HG03175 (cell line): ENCODE results near the gene ELP2.
"Not testable (repeated sequence)": the region's sequence is repeated elsewhere in the genome, so short reads cannot be mapped to it uniquely, and the experiment has no call there.

Experiments used
- ATAC-seq: cut with Tn5 transposase; IDR thresholded peaks from one replicate; pipeline ENCODE4 v1.9.1; 2021; ENCODE audit warnings: mild to moderate bottlenecking, moderate library complexity; ENCODE audit not compliant: unreplicated experiment

ELP2 gene

GRCh38 chr18:36187193-36187825 is 57.6 kb downstream of the ELP2 start, which contains the start of gene MOCOS:
MOCOS (plus strand) TSS chr18:36187497; CDS start chr18:36187540, 43 bp downstream.
- peak; percentile 64 for ATAC-seq

GRCh38 chr18:36187826-36188721 is 58.4 kb downstream of the ELP2 start:
- ATAC-seq, result peak; percentile 15

- no peak for ATAC-seq
These were observed 59.2 kb downstream of the ELP2 start for GRCh38 chr18:36188916-36189315.

- ATAC-seq, result no peak
These were observed 59.8 kb downstream of the ELP2 start for GRCh38 chr18:36189486-36189885.

GRCh38 chr18:36191286-36191685 is 61.6 kb downstream of the ELP2 start:
- no peak for ATAC-seq

- ATAC-seq, result no peak
These were observed 62.0 kb downstream of the ELP2 start for GRCh38 chr18:36191711-36192110.

GRCh38 chr18:36194600-36195315 is 65.1 kb downstream of the ELP2 start:
- no peak for ATAC-seq

GRCh38 chr18:36195427-36196122 is 65.9 kb downstream of the ELP2 start:
- no peak for ATAC-seq

- ATAC-seq, result no peak
These were observed 66.7 kb downstream of the ELP2 start for GRCh38 chr18:36196238-36196995.

GRCh38 chr18:36197511-36198166 is 67.9 kb downstream of the ELP2 start:
- no peak for ATAC-seq

GRCh38 chr18:36199691-36200295 is 70.1 kb downstream of the ELP2 start:
- no peak for ATAC-seq

GRCh38 chr18:36200354-36200771 is 70.7 kb downstream of the ELP2 start:
- ATAC-seq, result no peak

- ATAC-seq, result no peak
These were observed 72.1 kb downstream of the ELP2 start for GRCh38 chr18:36201765-36202164.

- ATAC-seq, result no peak
These were observed 73.7 kb downstream of the ELP2 start for GRCh38 chr18:36203360-36203895.

GRCh38 chr18:36205166-36205565 is 75.5 kb downstream of the ELP2 start:
- ATAC-seq, result no peak

- no peak for ATAC-seq
These were observed 77.6 kb downstream of the ELP2 start for GRCh38 chr18:36207303-36207702.

- ATAC-seq, result not testable (repeated sequence)
These were observed 78.3 kb downstream of the ELP2 start for GRCh38 chr18:36207969-36208368.

GRCh38 chr18:36211612-36212065 is 81.9 kb downstream of the ELP2 start:
- no peak for ATAC-seq
